ENCODE results near the gene DSE. TPM values are rescaled to one million over a fixed set of nuclear protein-coding genes. Genes with fewer than 3 reads are reported as not detected.

DSE gene
- polyA plus RNA-seq, 6 donors from 2014 or later: 6.9 to 28.5 (median 21.2) TPM

- peak overlapping the region in 7 of 8 donors; percentile 9 to 78 (median 38) for H3K4me3 Mint-ChIP-seq
- H3K36me3 Mint-ChIP-seq: no peaks in the 10 kb centered on the region
- H3K27me3 Mint-ChIP-seq: no peaks in the 10 kb centered on the region
- H3K9me3 Mint-ChIP-seq: peaks cover 0 to 2% (median 0%) of the 10 kb centered on the region in 7 donors
- peaks cover 31 to 48% (median 44%) of the 10 kb centered on the region in 3 donors for H3K4me1 Mint-ChIP-seq
- no peak for ATAC-seq (ENCODE audit: low read depth in 2 of 2)
- H3K27ac Mint-ChIP-seq: peak overlapping the region; percentile 88 to 96 (median 94)
- DNase-seq: no peak
These were observed 96.8 kb downstream of the DSE start for GRCh38 chr6:116467514-116467913.

GRCh38 chr6:116468293-116468692, 97.5 kb downstream of the DSE start:
- H3K36me3 Mint-ChIP-seq: no peaks in the 10 kb centered on the region
- H3K9me3 Mint-ChIP-seq: peaks cover 0 to 2% (median 0%) of the 10 kb centered on the region in 7 donors
- ATAC-seq (ENCODE audit: low read depth in 2 of 2) (no peak), DNase-seq (no peak)
- peak overlapping the region in 2 of 6 donors; percentile 53 to 95 for H3K27ac Mint-ChIP-seq
- peaks cover 31 to 42% (median 41%) of the 10 kb centered on the region in 3 donors for H3K4me1 Mint-ChIP-seq
- H3K27me3 Mint-ChIP-seq: no peaks in the 10 kb centered on the region
- H3K4me3 Mint-ChIP-seq: peak overlapping the region in 1 of 8 donors; percentile 55

GRCh38 chr6:116471531-116471930, 100.8 kb downstream of the DSE start:
- Mint-ChIP-seq H3K9me3 (peaks cover 0 to 4% (median 0%) of the 10 kb centered on the region in 7 donors), H3K4me3 (no peak overlapping the region)
- ATAC-seq (ENCODE audit: low read depth in 2 of 2): no peak

GRCh38 chr6:116472706-116473105, 102.0 kb downstream of the DSE start:
- Mint-ChIP-seq H3K27ac (peak overlapping the region in 1 of 6 donors; percentile 29), H3K9me3 (peaks cover 0 to 8% (median 0%) of the 10 kb centered on the region in 7 donors), H3K4me1 (peaks cover 33 to 41% (median 37%) of the 10 kb centered on the region in 3 donors), H3K4me3 (no peak overlapping the region), H3K27me3 (no peaks in the 10 kb centered on the region), H3K36me3 (no peaks in the 10 kb centered on the region)
- no peak for DNase-seq
- no peak for ATAC-seq (ENCODE audit: low read depth in 2 of 2)

More at GRCh38 chr6:116471531-116471930, 100.8 kb downstream of the DSE start:
- H3K36me3 Mint-ChIP-seq: no peaks in the 10 kb centered on the region
- DNase-seq: no peak
- peak overlapping the region in 1 of 6 donors; percentile 39 for H3K27ac Mint-ChIP-seq
- H3K4me1 Mint-ChIP-seq: peaks cover 37 to 47% (median 41%) of the 10 kb centered on the region in 3 donors
- no peaks in the 10 kb centered on the region for H3K27me3 Mint-ChIP-seq

- DNase-seq (no peak), ATAC-seq (ENCODE audit: low read depth in 2 of 2) (no peak)
- peaks cover 0 to 7% (median 3%) of the 10 kb centered on the region in 7 donors for H3K9me3 Mint-ChIP-seq
- peaks cover 25 to 37% (median 27%) of the 10 kb centered on the region in 3 donors for H3K4me1 Mint-ChIP-seq
- peak overlapping the region in 5 of 6 donors; percentile 22 to 92 (median 86) for H3K27ac Mint-ChIP-seq
- H3K4me3 Mint-ChIP-seq: peak overlapping the region; percentile 20 to 85 (median 71)
- H3K36me3 Mint-ChIP-seq: no peaks in the 10 kb centered on the region
- no peaks in the 10 kb centered on the region for H3K27me3 Mint-ChIP-seq
These were observed 104.4 kb downstream of the DSE start for GRCh38 chr6:116475141-116475540.

- ATAC-seq (ENCODE audit: low read depth in 2 of 2): peak; percentile 99 to 100
- peaks cover 0 to 7% (median 3%) of the 10 kb centered on the region in 7 donors for H3K9me3 Mint-ChIP-seq
- H3K27ac Mint-ChIP-seq: peak overlapping the region; percentile 30 to 92 (median 82)
- peak; percentile 76 for DNase-seq
- H3K27me3 Mint-ChIP-seq: no peaks in the 10 kb centered on the region
- H3K4me3 Mint-ChIP-seq: peak overlapping the region; percentile 5 to 85 (median 71)
- no peaks in the 10 kb centered on the region for H3K36me3 Mint-ChIP-seq
- H3K4me1 Mint-ChIP-seq: peaks cover 25 to 37% (median 27%) of the 10 kb centered on the region in 3 donors
These were observed 105.4 kb downstream of the DSE start for GRCh38 chr6:116476002-116476678.

GRCh38 chr6:116482780-116483179, 112.0 kb downstream of the DSE start:
- H3K4me1 Mint-ChIP-seq: no peaks in the 10 kb centered on the region
- no peaks in the 10 kb centered on the region for H3K36me3 Mint-ChIP-seq
- DNase-seq (no peak), ATAC-seq (ENCODE audit: low read depth in 2 of 2) (no peak)
- peak overlapping the region in 1 of 6 donors; percentile 50 for H3K27ac Mint-ChIP-seq
- H3K27me3 Mint-ChIP-seq: peaks cover 0 to 5% (median 0%) of the 10 kb centered on the region in 3 donors
- peaks cover 0 to 4% (median 0%) of the 10 kb centered on the region in 7 donors for H3K9me3 Mint-ChIP-seq
- no peak overlapping the region for H3K4me3 Mint-ChIP-seq

- Mint-ChIP-seq H3K27ac (no peak overlapping the region), H3K4me3 (no peak overlapping the region), H3K36me3 (no peaks in the 10 kb centered on the region), H3K4me1 (no peaks in the 10 kb centered on the region), H3K9me3 (peaks cover 0 to 1% (median 0%) of the 10 kb centered on the region in 7 donors), H3K27me3 (peaks cover 0 to 5% (median 0%) of the 10 kb centered on the region in 3 donors)
- ATAC-seq (ENCODE audit: low read depth in 2 of 2) (no peak), DNase-seq (no peak)
These were observed 112.9 kb downstream of the DSE start for GRCh38 chr6:116483616-116484015.

GRCh38 chr6:116485559-116486184, 114.9 kb downstream of the DSE start:
- peaks cover 0 to 9% (median 2%) of the 10 kb centered on the region in 7 donors for H3K9me3 Mint-ChIP-seq
- DNase-seq (no peak), ATAC-seq (ENCODE audit: low read depth in 2 of 2) (no peak)
- no peak overlapping the region for H3K4me3 Mint-ChIP-seq
- peaks cover 0 to 5% (median 0%) of the 10 kb centered on the region in 3 donors for H3K27me3 Mint-ChIP-seq
- H3K36me3 Mint-ChIP-seq: no peaks in the 10 kb centered on the region
- no peaks in the 10 kb centered on the region for H3K4me1 Mint-ChIP-seq
- peak overlapping the region in 3 of 6 donors; percentile 14 to 54 (median 31) for H3K27ac Mint-ChIP-seq

- ATAC-seq (ENCODE audit: low read depth in 2 of 2) (no peak), DNase-seq (no peak)
- Mint-ChIP-seq H3K27ac (no peak overlapping the region), H3K27me3 (no peaks in the 10 kb centered on the region), H3K4me3 (no peak overlapping the region), H3K4me1 (no peaks in the 10 kb centered on the region), H3K36me3 (peaks cover 3 to 8% of the 10 kb centered on the region in 2 donors), H3K9me3 (peaks cover 0 to 22% (median 11%) of the 10 kb centered on the region in 7 donors)
These were observed 121.0 kb downstream of the DSE start for GRCh38 chr6:116491610-116492330.

GRCh38 chr6:116492331-116493067, 121.8 kb downstream of the DSE start:
- Mint-ChIP-seq H3K36me3 (peaks cover 3 to 8% of the 10 kb centered on the region in 2 donors), H3K4me1 (no peaks in the 10 kb centered on the region), H3K9me3 (peaks cover 0 to 22% (median 11%) of the 10 kb centered on the region in 7 donors), H3K4me3 (no peak overlapping the region), H3K27ac (no peak overlapping the region), H3K27me3 (no peaks in the 10 kb centered on the region)
- DNase-seq (no peak), ATAC-seq (ENCODE audit: low read depth in 2 of 2) (no peak)
